H9 (cell line): ENCODE results near the gene MYO3A. TPM values are rescaled to one million over a fixed set of nuclear protein-coding genes. Genes with fewer than 3 reads are reported as not detected.

Source experiments
- DNase-seq: peaks from one replicate; pipeline ENCODE4 v3.0.0-alpha.2; 2017
- H2AFZ ChIP-seq: one replicate; pipeline ENCODE4 v1.6.1; 2013; ENCODE audit warnings: mild to moderate bottlenecking, low read length, control low read depth, moderate library complexity
- H2AK5ac ChIP-seq: 2 replicates; pipeline ENCODE4 v1.6.1; 2013; ENCODE audit warnings: low read length, control low read depth, mixed read lengths; ENCODE audit not compliant: insufficient read length
- H2BK120ac ChIP-seq: one replicate; pipeline ENCODE4 v1.6.1; 2013; ENCODE audit warnings: low read depth, mild to moderate bottlenecking, low read length, control low read depth, inconsistent platforms; ENCODE audit not compliant: poor library complexity, severe bottlenecking
- H2BK12ac ChIP-seq: 2 replicates; pipeline ENCODE4 v1.6.1; 2013; ENCODE audit warnings: low read length, control low read depth, mixed read lengths, low read depth; ENCODE audit not compliant: insufficient read length
- H2BK15ac ChIP-seq: 2 replicates; pipeline ENCODE4 v1.6.1; 2013; ENCODE audit warnings: low read depth, low read length, control low read depth
- H2BK20ac ChIP-seq: one replicate; pipeline ENCODE4 v1.6.1; 2013; ENCODE audit warnings: low read depth, mild to moderate bottlenecking, low read length, control low read depth, inconsistent platforms; ENCODE audit not compliant: poor library complexity, severe bottlenecking
- H2BK5ac ChIP-seq: 2 replicates; pipeline ENCODE4 v1.6.1; 2013; ENCODE audit warnings: low read length, control low read depth, mixed read lengths; ENCODE audit not compliant: insufficient read length
- H3K14ac ChIP-seq: 2 replicates; pipeline ENCODE4 v1.6.1; 2013; ENCODE audit warnings: low read length, control low read depth; ENCODE audit not compliant: insufficient read depth
- H3K18ac ChIP-seq: 2 replicates; pipeline ENCODE4 v1.6.1; 2013; ENCODE audit warnings: low read depth, mild to moderate bottlenecking, mixed read lengths, low read length, control low read depth; ENCODE audit not compliant: insufficient read length
- H3K23ac ChIP-seq: 2 replicates; pipeline ENCODE4 v1.6.1; 2013; ENCODE audit warnings: low read length, control low read depth, mixed read lengths, low read depth; ENCODE audit not compliant: insufficient read length
- H3K23me2 ChIP-seq: 2 replicates; pipeline ENCODE4 v1.6.1; 2013; ENCODE audit warnings: low read depth, mild to moderate bottlenecking, mixed read lengths, low read length, control low read depth; ENCODE audit not compliant: insufficient read length, poor library complexity, severe bottlenecking
- H3K27ac ChIP-seq: 2 replicates; pipeline ENCODE4 v1.5.1; 2013; ENCODE audit warnings: low read length, control low read depth, mixed read lengths, low read depth; ENCODE audit not compliant: insufficient read length
- H3K27me3 ChIP-seq: 2 replicates; pipeline ENCODE4 v1.6.1; 2013; ENCODE audit warnings: low read length, control low read depth, inconsistent platforms; ENCODE audit not compliant: insufficient read depth
- H3K4ac ChIP-seq: 2 replicates; pipeline ENCODE4 v1.6.1; 2013; ENCODE audit warnings: low read depth, mild to moderate bottlenecking, control low read depth, inconsistent platforms, low read length, moderate library complexity
- H3K4me1 ChIP-seq: 2 replicates; pipeline ENCODE4 v1.6.1; 2013; ENCODE audit warnings: low read length, control low read depth, inconsistent platforms; ENCODE audit not compliant: insufficient read depth
- H3K4me2 ChIP-seq: 2 replicates; pipeline ENCODE4 v1.6.1; 2013; ENCODE audit warnings: low read length, control low read depth, mixed read lengths; ENCODE audit not compliant: insufficient read length, insufficient read depth
- H3K56ac ChIP-seq: 2 replicates; pipeline ENCODE4 v1.6.1; 2013; ENCODE audit warnings: low read depth, mild to moderate bottlenecking, mixed read lengths, low read length, control low read depth; ENCODE audit not compliant: insufficient read length
- H3K79me1 ChIP-seq: 2 replicates; pipeline ENCODE4 v1.6.1; 2013; ENCODE audit warnings: low read depth, mild to moderate bottlenecking, moderate library complexity, low read length, control low read depth, inconsistent platforms; ENCODE audit not compliant: insufficient read depth, poor library complexity, severe bottlenecking
- H3K79me2 ChIP-seq: 2 replicates; pipeline ENCODE4 v1.6.1; 2013; ENCODE audit warnings: low read length, control low read depth, inconsistent platforms; ENCODE audit not compliant: insufficient read depth
- H3K9ac ChIP-seq: 2 replicates; pipeline ENCODE4 v1.6.1; 2013; ENCODE audit warnings: low read length, control low read depth, mixed read lengths; ENCODE audit not compliant: insufficient read length; ENCODE audit errors: extremely low read depth
- H3K9me3 ChIP-seq: one replicate; pipeline ENCODE4 v1.6.1; 2013; ENCODE audit warnings: low read depth, low read length, inconsistent platforms; ENCODE audit not compliant: control insufficient read depth
- H3T11ph ChIP-seq: one replicate; pipeline ENCODE4 v1.6.1; 2013; ENCODE audit warnings: mild to moderate bottlenecking, low read length, control low read depth, inconsistent platforms
- H4K20me1 ChIP-seq: one replicate; pipeline ENCODE4 v1.6.1; 2013; ENCODE audit not compliant: control insufficient read depth, insufficient read length, insufficient read depth
- H4K5ac ChIP-seq: 2 replicates; pipeline ENCODE4 v1.6.1; 2013; ENCODE audit warnings: low read depth, mild to moderate bottlenecking, mixed read lengths, low read length, control low read depth; ENCODE audit not compliant: insufficient read length
- H4K8ac ChIP-seq: replicated peaks from 2 replicates; pipeline ENCODE4 v1.6.1; 2013; ENCODE audit warnings: low read length, control low read depth, mixed read lengths, low read depth; ENCODE audit not compliant: insufficient read length
- H4K91ac ChIP-seq: 2 replicates; pipeline ENCODE4 v1.6.1; 2013; ENCODE audit warnings: low read depth, mild to moderate bottlenecking, moderate library complexity, mixed read lengths, low read length, control low read depth; ENCODE audit not compliant: insufficient read length
- H3K27ac Mint-ChIP-seq, 3 experiments: 2 replicates in 2 of 3; 3 replicates in 1 of 3; pipeline ENCODE4 v1.8.0; 2020 to 2021; ENCODE audit warnings: mixed read lengths in 3 of 3, mild to moderate bottlenecking in 1 of 3, moderate library complexity in 1 of 3
- H3K27me3 Mint-ChIP-seq: 2 replicates; pipeline ENCODE4 v1.8.0; 2021; ENCODE audit warnings: low read depth, mild to moderate bottlenecking, moderate library complexity, mixed read lengths
- H3K36me3 Mint-ChIP-seq, 3 experiments: 2 replicates in 2 of 3; 3 replicates in 1 of 3; pipeline ENCODE4 v1.8.0; 2020 to 2021; ENCODE audit warnings: low read depth in 3 of 3, mixed read lengths in 3 of 3; ENCODE audit not compliant: insufficient read depth in 1 of 3
- H3K4me1 Mint-ChIP-seq, 2 experiments: 2 replicates each; pipeline ENCODE4 v1.8.0; 2020; ENCODE audit warnings: mixed read lengths in 2 of 2
- H3K4me3 Mint-ChIP-seq, 2 experiments: 2 replicates in 1 of 2; 3 replicates in 1 of 2; pipeline ENCODE4 v1.8.0; 2020 to 2021; ENCODE audit warnings: mild to moderate bottlenecking in 2 of 2, mixed read lengths in 2 of 2, moderate library complexity in 1 of 2
- H3K9me3 Mint-ChIP-seq, 2 experiments: 2 replicates in 1 of 2; 3 replicates in 1 of 2; pipeline ENCODE4 v1.8.0; 2020; ENCODE audit warnings: mild to moderate bottlenecking in 2 of 2, mixed read lengths in 2 of 2, moderate library complexity in 1 of 2
- CTCF ChIP-seq: fragments of 200-600 bp; sonication (generic); conservative IDR thresholded peaks from 3 replicates; pipeline ENCODE4 v1.8.0; 2021; ENCODE audit warnings: antibody characterized with exemption, mild to moderate bottlenecking
- WGBS: extraction: QIAGEN DNeasy Blood & Tissue Kit; methylation state at CpG from one replicate; pipeline ENCODE4 v1.1.7; 2013; ENCODE audit warnings: missing lambda C conversion rate, low lambda C conversion rate, mixed read lengths; ENCODE audit not compliant: insufficient read length; ENCODE audit errors: extremely low coverage; 5-methylcytosine and 5-hydroxymethylcytosine counted together
- total RNA-seq: library from RNA; stranded (reverse); gene quantifications from 2 replicates; pipeline ENCODE4 v1.2.1, GENCODE V29; 2021

The MYO3A gene
- total RNA-seq, 1 experiment from 2014 or later, result 4.3 TPM

GRCh38 chr10:25890995-25891394 lies 43.0 kb upstream of the MYO3A start:
- H3T11ph ChIP-seq, result no peak overlapping the region
- H4K20me1 ChIP-seq, result no peaks in the 10 kb centered on the region
- no peak overlapping the region for H2AK5ac ChIP-seq
- Mint-ChIP-seq H3K27me3 (peaks cover 4% of the 10 kb centered on the region; the same call in 1 of the 2 replicates), H3K36me3 (peaks cover 0 to 15% (median 3%) of the 10 kb centered on the region in 3 experiments; a peak in 3 of 7 replicates), H3K4me3 (no peak overlapping the region), H3K27ac (no peak overlapping the region), H3K9me3 (peaks cover 6 to 9% of the 10 kb centered on the region in 2 experiments; a peak in 4 of 5 replicates), H3K4me1 (peaks cover 7 to 10% of the 10 kb centered on the region in 2 experiments; a peak in 2 of 4 replicates)
- H3K27me3 ChIP-seq, result no peaks in the 10 kb centered on the region; the same call in 1 of the 2 replicates
- no peaks in the 10 kb centered on the region for H3K79me1 ChIP-seq
- no peak overlapping the region for H4K5ac ChIP-seq
- DNase-seq, result no peak
- H3K23me2 ChIP-seq, result no peaks in the 10 kb centered on the region
- H2AFZ ChIP-seq, result no peak overlapping the region
- no peak overlapping the region for H3K4ac ChIP-seq
- H3K4me2 ChIP-seq, result no peak overlapping the region
- H2BK5ac ChIP-seq, result no peak overlapping the region
- no peak for TF ChIP-seq CTCF
- H3K18ac ChIP-seq, result no peak overlapping the region
- no peak overlapping the region for H4K8ac ChIP-seq
- H3K27ac ChIP-seq, result no peak overlapping the region
- no peak overlapping the region for H2BK20ac ChIP-seq
- H3K9me3 ChIP-seq, result peaks cover 6% of the 10 kb centered on the region
- H2BK15ac ChIP-seq, result no peak overlapping the region
- no peak overlapping the region for H3K14ac ChIP-seq
- no peaks in the 10 kb centered on the region for H3K79me2 ChIP-seq
- H4K91ac ChIP-seq, result no peak overlapping the region
- H2BK12ac ChIP-seq, result no peak overlapping the region
- no peak overlapping the region for H2BK120ac ChIP-seq
- H3K4me1 ChIP-seq, result no peaks in the 10 kb centered on the region
- no CpG with 5 or more reads among the region's 2 CpGs for WGBS
- no peak overlapping the region for H3K56ac ChIP-seq
- H3K23ac ChIP-seq, result no peak overlapping the region
- H3K9ac ChIP-seq, result no peak overlapping the region
